WTC11 (cell line): ENCODE data around the gene FAM156A. TPM values are rescaled to one million over a fixed set of nuclear protein-coding genes. Genes with fewer than 3 reads are reported as not detected.

Source experiments
- ATAC-seq: fragments of 200-7000 bp; cut with Tn5 transposase; 2 replicates; pipeline ENCODE4 v1.10.0; 2021; ENCODE audit warnings: mild to moderate bottlenecking, moderate library complexity
- CTCF ChIA-PET: fragments of 300-600 bp; sonication (Branson Sonifier 250); formaldehyde crosslinking; loops from one replicate; lab custom pipeline; 2021; ENCODE audit warnings: antibody characterized with exemption; lab: Charles Lee
- POLR2A ChIA-PET: fragments of 350-600 bp; sonication (Branson Sonifier 250); formaldehyde crosslinking; loops from one replicate; lab custom pipeline; 2021; ENCODE audit warnings: antibody characterized with exemption; lab: Charles Lee
- DNase-seq: peaks from one replicate; pipeline ENCODE4 v3.0.0; 2021; ENCODE audit warnings: low spot score
- H3K27ac Mint-ChIP-seq: 2 replicates; pipeline ENCODE4 v1.8.0; 2021; ENCODE audit warnings: mixed read lengths
- H3K27me3 Mint-ChIP-seq: 2 replicates; pipeline ENCODE4 v1.8.0; 2021; ENCODE audit warnings: low read depth, mild to moderate bottlenecking, moderate library complexity, mixed read lengths
- H3K36me3 Mint-ChIP-seq: 2 replicates; pipeline ENCODE4 v1.8.0; 2021; ENCODE audit warnings: mixed read lengths
- H3K4me1 Mint-ChIP-seq: 2 replicates; pipeline ENCODE4 v1.8.0; 2022; ENCODE audit warnings: mixed read lengths
- H3K4me3 Mint-ChIP-seq: 2 replicates; pipeline ENCODE4 v1.8.0; 2021; ENCODE audit warnings: mild to moderate bottlenecking, moderate library complexity, mixed read lengths
- H3K9me3 Mint-ChIP-seq: 2 replicates; pipeline ENCODE4 v1.8.0; 2021; ENCODE audit warnings: mixed read lengths
- AFF4 ChIP-seq: sonication (generic); formaldehyde crosslinking; IDR thresholded peaks from 2 replicates; pipeline ENCODE4 v1.8.1; 2023; ENCODE audit warnings: mild to moderate bottlenecking, missing genetic modification reagents, borderline replicate concordance
- ATF3 ChIP-seq: sonication (generic); formaldehyde crosslinking; conservative IDR thresholded peaks from 2 replicates; pipeline ENCODE4 v1.8.1; 2022; ENCODE audit warnings: mild to moderate bottlenecking, missing genetic modification reagents
- CBFB ChIP-seq: sonication (generic); formaldehyde crosslinking; IDR thresholded peaks from 2 replicates; pipeline ENCODE4 v1.8.1; 2022; ENCODE audit warnings: mild to moderate bottlenecking, low read depth, missing genetic modification reagents
- CREM ChIP-seq: sonication (generic); formaldehyde crosslinking; IDR thresholded peaks from 2 replicates; pipeline ENCODE4 v1.8.1; 2022; ENCODE audit warnings: mild to moderate bottlenecking, missing genetic modification reagents, moderate library complexity
- E2F5 ChIP-seq: sonication (generic); formaldehyde crosslinking; IDR thresholded peaks from 2 replicates; pipeline ENCODE4 v1.8.1; 2022; ENCODE audit warnings: mild to moderate bottlenecking, moderate library complexity, missing genetic modification reagents
- ERG ChIP-seq: fragments of 250-450 bp; sonication (Bioruptor Pico); IDR thresholded peaks from 2 replicates; pipeline ENCODE4 v1.8.0; 2021; ENCODE audit warnings: mild to moderate bottlenecking
- FOXJ3 ChIP-seq: sonication (generic); formaldehyde crosslinking; IDR thresholded peaks from 2 replicates; pipeline ENCODE4 v1.9.0; 2021; ENCODE audit warnings: missing genetic modification reagents, mild to moderate bottlenecking, borderline replicate concordance
- FOXP1 ChIP-seq: sonication (generic); formaldehyde crosslinking; IDR thresholded peaks from 2 replicates; pipeline ENCODE4 v1.8.0; 2022; ENCODE audit warnings: missing genetic modification reagents, mild to moderate bottlenecking, moderate library complexity, borderline replicate concordance
- GTF2I ChIP-seq: fragments of 250-450 bp; sonication (Bioruptor Pico); conservative IDR thresholded peaks from 2 replicates; pipeline ENCODE4 v1.4.0; 2021; ENCODE audit warnings: mild to moderate bottlenecking
- HMGA2 ChIP-seq: fragments of 250-450 bp; sonication (Bioruptor Pico); IDR thresholded peaks from 2 replicates; pipeline ENCODE4 v1.4.0; 2021; ENCODE audit warnings: mild to moderate bottlenecking, moderate library complexity
- HMGXB4 ChIP-seq: sonication (generic); formaldehyde crosslinking; IDR thresholded peaks from 2 replicates; pipeline ENCODE4 v1.8.1; 2023; ENCODE audit warnings: mild to moderate bottlenecking, moderate library complexity, missing genetic modification reagents
- PRRX2 ChIP-seq: fragments of 250-450 bp; sonication (Bioruptor Pico); IDR thresholded peaks from 2 replicates; pipeline ENCODE4 v1.8.0; 2021; ENCODE audit warnings: mild to moderate bottlenecking
- SMAD4 ChIP-seq: sonication (generic); formaldehyde crosslinking; IDR thresholded peaks from 2 replicates; pipeline ENCODE4 v1.8.0; 2022; ENCODE audit warnings: mild to moderate bottlenecking, missing genetic modification reagents
- STAT6 ChIP-seq: sonication (generic); formaldehyde crosslinking; conservative IDR thresholded peaks from 2 replicates; pipeline ENCODE4 v1.8.1; 2023; ENCODE audit warnings: mild to moderate bottlenecking, low read depth, missing genetic modification reagents, moderate library complexity
- TEAD4 ChIP-seq: sonication (generic); formaldehyde crosslinking; IDR thresholded peaks from 2 replicates; pipeline ENCODE4 v1.8.0; 2022; ENCODE audit warnings: mild to moderate bottlenecking, missing genetic modification reagents
- TP53 ChIP-seq: sonication (generic); formaldehyde crosslinking; IDR thresholded peaks from 2 replicates; pipeline ENCODE4 v1.8.1; 2023; ENCODE audit warnings: mild to moderate bottlenecking, missing genetic modification reagents
- ZNF138 ChIP-seq: sonication (generic); formaldehyde crosslinking; conservative IDR thresholded peaks from 2 replicates; pipeline ENCODE4 v1.8.1; 2022; ENCODE audit warnings: mild to moderate bottlenecking, moderate library complexity, missing genetic modification reagents
- ZNF232 ChIP-seq: sonication (generic); formaldehyde crosslinking; IDR thresholded peaks from 2 replicates; pipeline ENCODE4 v1.8.0; 2022; ENCODE audit warnings: mild to moderate bottlenecking, missing genetic modification reagents
- ZNF416 ChIP-seq: fragments of 250-450 bp; sonication (Bioruptor Pico); IDR thresholded peaks from 2 replicates; pipeline ENCODE4 v1.9.0; 2021; ENCODE audit warnings: mild to moderate bottlenecking, inconsistent platforms
- ZNF532 ChIP-seq: fragments of 250-450 bp; sonication (Bioruptor Pico); IDR thresholded peaks from 2 replicates; pipeline ENCODE4 v1.9.0; 2021; ENCODE audit warnings: mild to moderate bottlenecking, borderline replicate concordance
- total RNA-seq: library from RNA; stranded (reverse); gene quantifications from 3 replicates; pipeline ENCODE4 v1.2.3, GENCODE V29; 2021

The FAM156A gene
- total RNA-seq, 1 experiment from 2014 or later: 15.3 TPM

GRCh38 chrX:53004038-53004437 lies 45.7 kb upstream of the FAM156A start:
- ChIA-PET CTCF (interaction anchor here (0.9 kb wide), 1 partner anchor 8 kb away, joined by 3 read pairs; no protein-coding TSS in a partner anchor), POLR2A (no interaction called here)
- DNase-seq (no peak), ATAC-seq (no peak)
- TF ChIP-seq E2F5 (CRISPR knock-in tag) (no peak), AFF4 (CRISPR knock-in tag) (no peak), FOXJ3 (CRISPR knock-in tag) (no peak), TEAD4 (no peak), PRRX2 (CRISPR knock-in tag) (no peak), ZNF232 (CRISPR knock-in tag) (no peak), ZNF532 (CRISPR knock-in tag) (no peak), ATF3 (CRISPR knock-in tag) (no peak), ZNF416 (no peak), CBFB (CRISPR knock-in tag) (no peak), TP53 (CRISPR knock-in tag) (no peak), STAT6 (no peak), HMGXB4 (CRISPR knock-in tag) (no peak), SMAD4 (no peak), GTF2I (CRISPR knock-in tag) (no peak), HMGA2 (CRISPR knock-in tag) (no peak), ERG (CRISPR knock-in tag) (no peak), FOXP1 (CRISPR knock-in tag) (no peak), ZNF138 (CRISPR knock-in tag) (no peak), CREM (CRISPR knock-in tag) (no peak)
- H3K4me3 Mint-ChIP-seq: no peak overlapping the region
- H3K27me3 Mint-ChIP-seq: peaks cover 53% of the 10 kb centered on the region
- H3K27ac Mint-ChIP-seq: no peak overlapping the region
- H3K4me1 Mint-ChIP-seq: no peaks in the 10 kb centered on the region
- H3K36me3 Mint-ChIP-seq: no peaks in the 10 kb centered on the region
- peaks cover 4% of the 10 kb centered on the region for H3K9me3 Mint-ChIP-seq
